NCI-H69 (cell line): ENCODE results near the gene CFAP61.
A peak's percentile ranks its signal among the peaks of the same experiment; 100 is the strongest.

Experiments
- DNase-seq: peaks from one replicate; lab custom pipeline; 2025; lab: John Stamatoyannopoulos, UW

The CFAP61 gene

DNA sequence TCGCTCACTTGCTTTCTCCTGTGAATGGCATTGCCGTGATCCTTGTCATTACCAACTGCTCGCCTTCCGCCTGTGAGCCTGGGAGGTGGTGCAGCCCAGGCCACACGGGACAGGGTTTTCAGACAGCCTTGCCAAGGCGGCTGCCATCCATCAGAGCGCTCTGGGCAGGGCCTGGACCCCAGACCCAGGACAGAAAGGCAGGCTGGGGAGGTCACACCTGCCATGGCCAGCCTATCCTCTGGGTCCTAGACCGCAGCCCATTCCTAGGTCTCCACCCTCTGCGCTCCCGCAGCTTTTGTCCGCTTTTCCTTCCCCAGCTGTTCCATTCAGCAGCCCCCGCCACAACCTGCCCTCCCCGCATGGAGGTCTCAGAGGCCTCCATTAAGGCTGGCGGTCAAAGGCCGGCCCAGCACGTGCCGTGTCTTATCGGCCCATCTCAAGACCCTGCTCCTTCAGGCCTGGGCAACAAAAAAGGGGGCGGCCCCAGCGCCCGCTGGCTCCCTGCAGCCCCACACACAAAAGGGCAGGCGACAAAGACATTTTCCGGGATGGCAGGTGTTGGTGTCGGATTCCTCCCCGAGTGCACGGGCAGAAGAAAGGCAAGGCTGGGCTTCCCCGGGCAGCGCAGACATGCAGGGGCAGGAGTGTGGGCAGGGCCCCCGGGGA is 343.7 kb downstream of the CFAP61 start:
- DNase-seq, result peak; percentile 91

GRCh38 chr20:20396794-20397193 is 344.5 kb downstream of the CFAP61 start:
- DNase-seq, result peak; percentile 58

GRCh38 chr20:20398123-20398522 is 345.8 kb downstream of the CFAP61 start:
- DNase-seq, result no peak

GRCh38 chr20:20399531-20400500 is 347.5 kb downstream of the CFAP61 start:
- DNase-seq, result no peak

GRCh38 chr20:20401991-20402390 is 349.7 kb downstream of the CFAP61 start:
- DNase-seq, result no peak

GRCh38 chr20:20404633-20405032 is 352.3 kb downstream of the CFAP61 start:
- peak; percentile 50 for DNase-seq

GRCh38 chr20:20405623-20406022 is 353.3 kb downstream of the CFAP61 start:
- DNase-seq, result peak; percentile 88

DNA sequence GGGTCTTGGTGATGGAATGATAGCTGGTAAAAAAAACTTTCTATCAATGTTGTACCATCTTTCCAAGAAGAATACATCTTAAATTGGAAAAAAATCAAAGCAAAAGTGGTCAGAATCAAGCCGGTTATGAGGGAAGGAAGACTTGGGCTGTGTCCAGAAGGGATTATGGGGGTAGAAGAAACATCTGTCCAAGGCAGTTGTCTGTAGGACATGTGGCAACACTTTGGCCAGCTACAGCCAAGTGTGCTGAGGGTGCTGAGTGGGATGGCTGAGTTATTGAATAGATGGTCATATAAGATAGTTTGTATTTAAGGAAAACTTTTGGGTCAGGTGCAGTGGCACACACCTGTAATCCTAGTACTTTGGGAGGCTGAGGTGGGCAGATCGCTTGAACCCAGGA is 354.0 kb downstream of the CFAP61 start:
- peak; percentile 57 for DNase-seq

- peak; percentile 95 for DNase-seq
These were observed 355.8 kb downstream of the CFAP61 start for GRCh38 chr20:20407891-20408805.

GRCh38 chr20:20409331-20409730 is 357.0 kb downstream of the CFAP61 start:
- peak; percentile 73 for DNase-seq
